ENCODE data around the gene IGFL1.

The IGFL1 gene

DNA sequence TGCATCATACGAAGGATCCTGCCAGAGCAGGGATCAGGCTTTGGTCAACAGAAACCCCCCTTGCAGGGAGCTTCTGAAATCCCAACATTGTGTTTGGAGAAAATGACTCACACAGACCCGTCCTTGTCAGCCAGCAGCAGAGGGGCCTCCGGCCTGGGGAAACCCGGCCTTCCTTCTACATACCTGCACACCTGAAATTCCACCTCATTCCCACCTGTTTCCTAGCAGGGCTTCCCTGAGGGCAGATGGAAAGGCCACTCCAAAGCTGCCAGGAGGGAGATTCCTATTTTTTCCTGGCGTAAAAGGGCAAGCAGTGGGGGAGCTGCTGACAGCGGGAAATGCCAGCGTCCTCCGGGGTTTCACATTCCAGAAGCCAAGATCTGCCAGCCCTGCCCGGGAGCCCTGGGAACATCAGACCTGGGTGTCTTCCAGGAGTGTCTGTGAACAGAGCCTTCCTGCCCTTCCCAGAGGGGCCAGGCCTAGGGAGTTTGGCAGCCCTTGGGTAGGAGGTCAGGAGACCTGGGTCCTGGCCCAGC is 3.0 kb upstream of the IGFL1 start:
- H3K9me3 ChIP-seq (ENCODE audit: low read length): no peaks in the 10 kb centered on the region
- no peaks in the 10 kb centered on the region for H3K36me3 ChIP-seq (ENCODE audit: insufficient read depth, low read length)
- H4K20me1 ChIP-seq (ENCODE audit: insufficient read depth, low read length): no peaks in the 10 kb centered on the region
- no peaks in the 10 kb centered on the region for H3K4me1 ChIP-seq (ENCODE audit: insufficient read depth, low read length, severe bottlenecking)
- H3K4me3 ChIP-seq (ENCODE audit: low read depth, low read length, poor library complexity, severe bottlenecking): no peak overlapping the region
- no peaks in the 10 kb centered on the region for H3K79me2 ChIP-seq (ENCODE audit: insufficient read depth, low read length)
- no peak overlapping the region for H2AFZ ChIP-seq (ENCODE audit: low read length)
- H3K9me2 ChIP-seq (ENCODE audit: low read depth, low read length): no peaks in the 10 kb centered on the region
- TF ChIP-seq, protein P1, sequence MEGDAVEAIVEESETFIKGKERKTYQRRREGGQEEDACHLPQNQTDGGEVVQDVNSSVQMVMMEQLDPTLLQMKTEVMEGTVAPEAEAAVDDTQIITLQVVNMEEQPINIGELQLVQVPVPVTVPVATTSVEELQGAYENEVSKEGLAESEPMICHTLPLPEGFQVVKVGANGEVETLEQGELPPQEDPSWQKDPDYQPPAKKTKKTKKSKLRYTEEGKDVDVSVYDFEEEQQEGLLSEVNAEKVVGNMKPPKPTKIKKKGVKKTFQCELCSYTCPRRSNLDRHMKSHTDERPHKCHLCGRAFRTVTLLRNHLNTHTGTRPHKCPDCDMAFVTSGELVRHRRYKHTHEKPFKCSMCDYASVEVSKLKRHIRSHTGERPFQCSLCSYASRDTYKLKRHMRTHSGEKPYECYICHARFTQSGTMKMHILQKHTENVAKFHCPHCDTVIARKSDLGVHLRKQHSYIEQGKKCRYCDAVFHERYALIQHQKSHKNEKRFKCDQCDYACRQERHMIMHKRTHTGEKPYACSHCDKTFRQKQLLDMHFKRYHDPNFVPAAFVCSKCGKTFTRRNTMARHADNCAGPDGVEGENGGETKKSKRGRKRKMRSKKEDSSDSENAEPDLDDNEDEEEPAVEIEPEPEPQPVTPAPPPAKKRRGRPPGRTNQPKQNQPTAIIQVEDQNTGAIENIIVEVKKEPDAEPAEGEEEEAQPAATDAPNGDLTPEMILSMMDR (IDR thresholded peaks at IDR 0.05; ENCODE audit: low read length): no peak
- TF ChIP-seq EZH2 (IDR thresholded peaks at IDR 0.05; ENCODE audit: borderline replicate concordance, low read length): no peak
- H3K4me2 ChIP-seq (ENCODE audit: low read length): no peak overlapping the region
- H3K27me3 ChIP-seq (ENCODE audit: insufficient read depth, low read length): no peaks in the 10 kb centered on the region
- H3K27ac ChIP-seq (ENCODE audit: low read depth, low read length, poor library complexity, severe bottlenecking): no peak overlapping the region
- no peak overlapping the region for H3K9ac ChIP-seq (ENCODE audit: low read length)
- H3F3A ChIP-seq (ENCODE audit: insufficient read depth, low read length): no peaks in the 10 kb centered on the region

DNA sequence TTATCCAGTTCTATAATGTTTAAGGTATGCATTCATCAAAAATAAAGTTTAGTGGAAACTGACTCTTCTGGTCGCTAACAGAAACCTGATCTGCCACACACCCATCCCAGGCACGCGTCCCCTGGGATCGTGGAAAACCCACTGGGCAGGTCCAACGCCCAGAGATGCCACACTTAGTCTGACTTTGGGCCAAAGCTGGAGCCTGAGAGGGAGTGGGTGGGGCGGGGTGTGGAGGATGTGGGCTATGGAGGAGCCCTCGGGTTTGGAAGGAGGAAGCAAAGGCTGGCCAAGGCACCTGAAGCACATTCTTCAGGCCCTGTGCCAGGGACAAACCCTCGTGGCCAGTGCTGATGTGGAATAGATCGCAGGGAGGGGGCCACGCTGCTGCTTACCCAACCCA is 2.5 kb downstream of the IGFL1 start:
- TF ChIP-seq, protein P1 (IDR thresholded peaks at IDR 0.05; ENCODE audit: low read length): no peak
- no peak for TF ChIP-seq EZH2 (IDR thresholded peaks at IDR 0.05; ENCODE audit: borderline replicate concordance, low read length)
- no peak overlapping the region for H3K4me2 ChIP-seq (ENCODE audit: low read length)
- no peaks in the 10 kb centered on the region for H3K79me2 ChIP-seq (ENCODE audit: insufficient read depth, low read length)
- H2AFZ ChIP-seq (ENCODE audit: low read length): no peak overlapping the region
- no peaks in the 10 kb centered on the region for H3K27me3 ChIP-seq (ENCODE audit: insufficient read depth, low read length)
- no peaks in the 10 kb centered on the region for H3K4me1 ChIP-seq (ENCODE audit: insufficient read depth, low read length, severe bottlenecking)
- H3K9me3 ChIP-seq (ENCODE audit: low read length): no peaks in the 10 kb centered on the region
- no peaks in the 10 kb centered on the region for H3F3A ChIP-seq (ENCODE audit: insufficient read depth, low read length)
- no peaks in the 10 kb centered on the region for H3K9me2 ChIP-seq (ENCODE audit: low read depth, low read length)
- no peaks in the 10 kb centered on the region for H4K20me1 ChIP-seq (ENCODE audit: insufficient read depth, low read length)
- no peaks in the 10 kb centered on the region for H3K36me3 ChIP-seq (ENCODE audit: insufficient read depth, low read length)
- no peak overlapping the region for H3K9ac ChIP-seq (ENCODE audit: low read length)
- H3K4me3 ChIP-seq (ENCODE audit: low read depth, low read length, poor library complexity, severe bottlenecking): no peak overlapping the region
- no peak overlapping the region for H3K27ac ChIP-seq (ENCODE audit: low read depth, low read length, poor library complexity, severe bottlenecking)

DNA sequence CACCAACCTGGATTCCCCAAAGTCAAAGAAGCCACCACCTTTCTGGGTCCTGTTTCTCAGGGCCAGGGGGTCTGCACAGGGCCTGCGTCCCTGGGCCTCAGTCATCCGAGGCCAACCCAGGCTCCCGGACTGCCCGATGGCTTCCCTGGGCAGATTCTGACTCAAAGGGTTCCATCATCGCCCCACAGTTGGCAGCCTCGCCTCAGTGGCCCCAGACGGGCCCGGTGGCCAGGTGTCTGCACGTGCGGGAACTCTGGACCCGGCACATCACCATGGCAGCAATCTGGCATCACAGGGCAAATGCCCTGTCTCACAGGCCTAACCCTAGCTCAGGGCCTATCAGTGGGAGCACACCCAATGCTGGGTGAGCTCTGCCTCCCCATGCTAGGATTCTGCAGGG is 2.9 kb downstream of the IGFL1 start:
- H3K27me3 ChIP-seq (ENCODE audit: insufficient read depth, low read length): no peaks in the 10 kb centered on the region
- H3F3A ChIP-seq (ENCODE audit: insufficient read depth, low read length): no peaks in the 10 kb centered on the region
- H3K27ac ChIP-seq (ENCODE audit: low read depth, low read length, poor library complexity, severe bottlenecking): no peak overlapping the region
- TF ChIP-seq EZH2 (IDR thresholded peaks at IDR 0.05; ENCODE audit: borderline replicate concordance, low read length): no peak
- TF ChIP-seq, protein P1 (IDR thresholded peaks at IDR 0.05; ENCODE audit: low read length): no peak
- no peaks in the 10 kb centered on the region for H4K20me1 ChIP-seq (ENCODE audit: insufficient read depth, low read length)
- H3K36me3 ChIP-seq (ENCODE audit: insufficient read depth, low read length): no peaks in the 10 kb centered on the region
- no peak overlapping the region for H3K9ac ChIP-seq (ENCODE audit: low read length)
- H3K4me1 ChIP-seq (ENCODE audit: insufficient read depth, low read length, severe bottlenecking): no peaks in the 10 kb centered on the region
- H3K9me3 ChIP-seq (ENCODE audit: low read length): no peaks in the 10 kb centered on the region
- H3K9me2 ChIP-seq (ENCODE audit: low read depth, low read length): no peaks in the 10 kb centered on the region
- H3K4me3 ChIP-seq (ENCODE audit: low read depth, low read length, poor library complexity, severe bottlenecking): no peak overlapping the region
- H2AFZ ChIP-seq (ENCODE audit: low read length): no peak overlapping the region
- H3K4me2 ChIP-seq (ENCODE audit: low read length): no peak overlapping the region
- no peaks in the 10 kb centered on the region for H3K79me2 ChIP-seq (ENCODE audit: insufficient read depth, low read length)

All from OCI-LY1 (cell line).